HepG2 (cell line): ENCODE data around the gene WDHD1. TPM values are rescaled to one million over a fixed set of nuclear protein-coding genes. Genes with fewer than 3 reads are reported as not detected.

Experiments
- ARNT2 ChIP-seq: sonication (generic); formaldehyde crosslinking; IDR thresholded peaks from 2 replicates; pipeline ENCODE4 v1.8.0; 2022; ENCODE audit warnings: mild to moderate bottlenecking, low read depth, missing genetic modification reagents, moderate library complexity
- HINFP ChIP-seq: sonication (generic); formaldehyde crosslinking; IDR thresholded peaks from 2 replicates; pipeline ENCODE4 v1.4.0; 2020; ENCODE audit warnings: low read depth, mild to moderate bottlenecking, missing genetic modification reagents
- IKZF5 ChIP-seq: IDR thresholded peaks from 2 replicates; pipeline ENCODE4 v1.6.1; 2018; ENCODE audit warnings: missing genetic modification reagents, mild to moderate bottlenecking, missing compliant biosample characterization
- PRMT3 ChIP-seq: sonication (generic); formaldehyde crosslinking; IDR thresholded peaks from 2 replicates; pipeline ENCODE4 v1.8.1; 2022; ENCODE audit warnings: low read depth, mild to moderate bottlenecking, moderate library complexity, missing genetic modification reagents, borderline replicate concordance
- RFX5 ChIP-seq: IDR thresholded peaks from 2 replicates; pipeline ENCODE4 v1.6.1; 2011; ENCODE audit warnings: low read depth, low read length, improper control_type of control experiment
- RFXAP ChIP-seq: sonication (generic); formaldehyde crosslinking; IDR thresholded peaks from 2 replicates; pipeline ENCODE4 v1.4.0; 2020; ENCODE audit warnings: missing genetic modification reagents, borderline replicate concordance
- SP1 ChIP-seq, 2 experiments: fragments of 450-650 bp in 1 of 2; sonication (generic) in 1 of 2; formaldehyde crosslinking in 1 of 2; IDR thresholded peaks; 2 replicates each; pipeline versions ENCODE4 v1.4.0 to v1.6.1; 2016 to 2020; ENCODE audit warnings: missing genetic modification reagents in 1 of 2
- STAG1 ChIP-seq: sonication (generic); formaldehyde crosslinking; IDR thresholded peaks from 2 replicates; pipeline ENCODE4 v1.4.0; 2020; ENCODE audit warnings: missing genetic modification reagents
- YEATS2 ChIP-seq: sonication (generic); formaldehyde crosslinking; IDR thresholded peaks from 2 replicates; pipeline ENCODE4 v1.4.0; 2020; ENCODE audit warnings: missing genetic modification reagents, borderline replicate concordance
- ZBTB14 ChIP-seq: sonication (generic); formaldehyde crosslinking; IDR thresholded peaks from 2 replicates; pipeline ENCODE4 v1.4.0; 2020; ENCODE audit warnings: missing genetic modification reagents
- ZBTB7B ChIP-seq: sonication (generic); formaldehyde crosslinking; IDR thresholded peaks from 2 replicates; pipeline ENCODE4 v1.4.0; 2020; ENCODE audit warnings: missing genetic modification reagents
- ZNF124 ChIP-seq: sonication (generic); formaldehyde crosslinking; IDR thresholded peaks from 2 replicates; pipeline ENCODE4 v1.4.0; 2020; ENCODE audit warnings: missing genetic modification reagents
- ZNF318 ChIP-seq: sonication (generic); formaldehyde crosslinking; IDR thresholded peaks from 2 replicates; pipeline ENCODE4 v1.4.0; 2020; ENCODE audit warnings: mild to moderate bottlenecking, missing genetic modification reagents
- ZNF564 ChIP-seq: sonication (generic); formaldehyde crosslinking; IDR thresholded peaks from 2 replicates; pipeline ENCODE4 v1.8.1; 2023; ENCODE audit warnings: mild to moderate bottlenecking, missing genetic modification reagents
- ZSCAN30 ChIP-seq: sonication (generic); formaldehyde crosslinking; IDR thresholded peaks from 2 replicates; pipeline ENCODE4 v1.5.0; 2020; ENCODE audit warnings: mild to moderate bottlenecking, missing genetic modification reagents
- polyA plus RNA-seq, 8 experiments: library from polyadenylated mRNA; depleted of rRNA in 3 of 8; stranded (reverse) in 7 of 8; unstranded in 1 of 8; fragments of >200 nt; fragmentation: Illumina TruSeq in 4 of 8; extraction: Trizol in 4 of 8; gene quantifications; 2 replicates each; pipeline versions ENCODE4 v1.2.1 to v1.2.3, GENCODE V29; 2011 to 2016; ENCODE audit warnings: low read depth in 4 of 8, missing spikeins in 1 of 8, mixed read lengths in 1 of 8; ENCODE audit not compliant: insufficient read depth in 1 of 8
- total RNA-seq, 5 experiments: library from RNA; depleted of rRNA; stranded (reverse); fragments of >200 nt; fragmentation: Illumina TruSeq; extraction: Trizol; gene quantifications; 2 replicates each; pipeline ENCODE4 v1.2.3, GENCODE V29; 2016; ENCODE audit warnings: low read depth in 1 of 5
- TF ChIP-seq, protein P1 (sequence below): sonication (generic); formaldehyde crosslinking; IDR thresholded peaks from 2 replicates; pipeline ENCODE4 v1.4.0; 2020; ENCODE audit warnings: missing genetic modification reagents

WDHD1 gene
- total and polyA plus RNA-seq, 2 of the 13 experiments (the other 11 are each of a cell fraction or from before 2014, with no cell fraction given): 5.5 to 27.5 TPM

DNA sequence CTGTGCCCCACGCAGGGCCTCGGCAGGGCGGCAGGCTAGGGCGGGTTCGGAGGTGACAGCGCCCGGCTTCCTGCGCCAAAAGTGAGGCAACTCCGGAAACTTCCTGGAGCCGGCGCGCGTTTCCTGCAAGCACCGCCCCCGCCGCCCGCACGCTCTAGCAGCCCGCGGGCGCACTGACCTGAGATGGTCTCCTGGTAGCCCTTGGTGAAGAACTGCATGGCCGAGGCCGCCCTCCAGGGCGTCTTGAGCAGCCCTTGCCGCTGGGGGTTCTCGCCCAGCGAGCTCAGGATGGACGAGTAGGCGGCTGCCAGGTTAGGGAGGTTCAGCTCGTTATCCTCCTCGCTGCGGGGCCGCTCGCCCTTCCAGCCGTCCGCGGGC lies 124.8 kb downstream of the WDHD1 start (continued):
- TF ChIP-seq ZNF318 (no peak), PRMT3 (CRISPR knock-in tag) (no peak), ZBTB7B (CRISPR knock-in tag) (peak; percentile 66), ZSCAN30 (no peak), IKZF5 (CRISPR knock-in tag) (no peak), SP1 (IDR thresholded peaks at IDR 0.05) (no peak), SP1 (CRISPR knock-in tag; IDR thresholded peaks at IDR 0.05) (no peak), RFXAP (0 out of 2 replicates have a peak, but pooled peaks have one; percentile 19), HINFP (CRISPR knock-in tag) (0 out of 2 replicates have a peak, but pooled peaks have one; percentile 54), ZNF564 (CRISPR knock-in tag) (peak; percentile 8; the same call in 1 of the 2 replicates), ARNT2 (CRISPR knock-in tag) (no peak; the same call in 1 of the 2 replicates), YEATS2 (CRISPR knock-in tag) (0 out of 2 replicates have a peak, but pooled peaks have one; percentile 48), ZBTB14 (CRISPR knock-in tag) (peak; percentile 22; the same call in 1 of the 2 replicates), STAG1 (0 out of 2 replicates have a peak, but pooled peaks have one; percentile 11), RFX5 (no peak), ZNF124 (CRISPR knock-in tag) (0 out of 2 replicates have a peak, but pooled peaks have one; percentile 45)
- TF ChIP-seq, protein P1, sequence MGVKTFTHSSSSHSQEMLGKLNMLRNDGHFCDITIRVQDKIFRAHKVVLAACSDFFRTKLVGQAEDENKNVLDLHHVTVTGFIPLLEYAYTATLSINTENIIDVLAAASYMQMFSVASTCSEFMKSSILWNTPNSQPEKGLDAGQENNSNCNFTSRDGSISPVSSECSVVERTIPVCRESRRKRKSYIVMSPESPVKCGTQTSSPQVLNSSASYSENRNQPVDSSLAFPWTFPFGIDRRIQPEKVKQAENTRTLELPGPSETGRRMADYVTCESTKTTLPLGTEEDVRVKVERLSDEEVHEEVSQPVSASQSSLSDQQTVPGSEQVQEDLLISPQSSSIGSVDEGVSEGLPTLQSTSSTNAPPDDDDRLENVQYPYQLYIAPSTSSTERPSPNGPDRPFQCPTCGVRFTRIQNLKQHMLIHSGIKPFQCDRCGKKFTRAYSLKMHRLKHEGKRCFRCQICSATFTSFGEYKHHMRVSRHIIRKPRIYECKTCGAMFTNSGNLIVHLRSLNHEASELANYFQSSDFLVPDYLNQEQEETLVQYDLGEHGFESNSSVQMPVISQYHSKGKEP (CRISPR knock-in tag): no peak
